Fibroblast of villous mesenchyme (primary cell): ENCODE results near the gene SHOC2. TPM values are rescaled to one million over a fixed set of nuclear protein-coding genes. Genes with fewer than 3 reads are reported as not detected.

ENCODE experiments used
- DNase-seq: peaks from one replicate; pipeline ENCODE4 v3.0.0-alpha.2; 2010; ENCODE audit warnings: low read depth
- H3K4me3 ChIP-seq: 2 replicates; pipeline ENCODE4 v1.5.1; 2011; ENCODE audit warnings: low read depth, mild to moderate bottlenecking, low read length
- total RNA-seq: library from RNA; depleted of rRNA; stranded (reverse); fragments of >200 nt; gene quantifications from 2 replicates; pipeline ENCODE4 v1.2.3, GENCODE V29; 2012
- TF ChIP-seq, protein P1 (sequence below): IDR thresholded peaks from 2 replicates; pipeline ENCODE4 v1.5.1; 2012; ENCODE audit warnings: low read depth, mild to moderate bottlenecking, low read length; ENCODE audit not compliant: insufficient read depth

Gene SHOC2
- total RNA-seq, 1 donor = 69.5 TPM

DNA sequence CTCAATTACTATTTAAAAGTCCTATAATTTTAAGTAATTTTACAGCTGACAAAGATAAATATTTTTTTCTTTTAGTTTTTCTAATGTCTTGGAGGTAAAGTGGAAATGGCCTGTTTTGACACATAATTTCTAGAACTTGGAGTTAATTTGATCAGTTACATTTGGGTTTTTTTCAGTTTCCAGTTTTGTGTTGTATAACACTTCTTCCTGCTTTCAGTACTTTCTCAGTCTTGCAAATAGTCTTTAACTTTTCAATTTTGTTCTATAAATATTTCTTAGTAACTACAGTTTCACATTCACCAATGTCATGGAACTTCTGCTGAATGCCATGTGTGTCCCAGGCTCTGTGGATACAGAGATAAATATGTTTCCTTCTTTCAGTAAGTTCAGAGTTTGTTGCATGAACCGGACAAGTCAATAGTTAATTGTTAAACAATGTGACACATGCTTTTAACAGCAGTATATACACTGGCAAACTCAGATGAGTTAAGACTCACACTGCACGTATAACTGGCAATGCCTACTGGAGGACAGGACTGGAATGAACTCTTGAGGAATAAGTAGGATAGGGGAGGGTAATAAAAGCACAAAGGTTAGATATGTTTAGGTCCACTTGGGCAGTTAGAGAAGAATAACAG is 4.6 kb downstream of the SHOC2 start:
- no peak for DNase-seq
- TF ChIP-seq, protein P1, sequence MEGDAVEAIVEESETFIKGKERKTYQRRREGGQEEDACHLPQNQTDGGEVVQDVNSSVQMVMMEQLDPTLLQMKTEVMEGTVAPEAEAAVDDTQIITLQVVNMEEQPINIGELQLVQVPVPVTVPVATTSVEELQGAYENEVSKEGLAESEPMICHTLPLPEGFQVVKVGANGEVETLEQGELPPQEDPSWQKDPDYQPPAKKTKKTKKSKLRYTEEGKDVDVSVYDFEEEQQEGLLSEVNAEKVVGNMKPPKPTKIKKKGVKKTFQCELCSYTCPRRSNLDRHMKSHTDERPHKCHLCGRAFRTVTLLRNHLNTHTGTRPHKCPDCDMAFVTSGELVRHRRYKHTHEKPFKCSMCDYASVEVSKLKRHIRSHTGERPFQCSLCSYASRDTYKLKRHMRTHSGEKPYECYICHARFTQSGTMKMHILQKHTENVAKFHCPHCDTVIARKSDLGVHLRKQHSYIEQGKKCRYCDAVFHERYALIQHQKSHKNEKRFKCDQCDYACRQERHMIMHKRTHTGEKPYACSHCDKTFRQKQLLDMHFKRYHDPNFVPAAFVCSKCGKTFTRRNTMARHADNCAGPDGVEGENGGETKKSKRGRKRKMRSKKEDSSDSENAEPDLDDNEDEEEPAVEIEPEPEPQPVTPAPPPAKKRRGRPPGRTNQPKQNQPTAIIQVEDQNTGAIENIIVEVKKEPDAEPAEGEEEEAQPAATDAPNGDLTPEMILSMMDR = no peak
- no peak overlapping the region for H3K4me3 ChIP-seq

DNA sequence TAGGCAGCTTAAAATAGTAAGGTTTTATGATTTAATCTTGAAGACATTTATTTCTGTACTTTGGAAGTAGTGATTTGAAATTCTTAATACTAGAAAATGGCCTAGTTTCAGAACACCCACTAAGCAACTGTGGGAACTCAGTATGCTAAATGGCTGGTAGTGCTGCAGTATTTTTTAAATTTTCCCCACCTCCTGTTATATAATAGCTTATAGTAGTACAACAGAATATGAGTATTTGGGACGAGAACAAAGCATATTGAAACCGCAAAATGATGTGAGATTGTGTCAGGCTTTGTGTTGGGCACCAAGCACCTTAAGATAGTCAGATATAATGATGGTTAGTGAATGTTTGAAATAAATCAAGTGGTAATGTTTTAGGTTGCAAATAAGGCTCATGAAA is 8.1 kb downstream of the SHOC2 start:
- no peak overlapping the region for H3K4me3 ChIP-seq
- TF ChIP-seq, protein P1 = no peak
- no peak for DNase-seq

DNA sequence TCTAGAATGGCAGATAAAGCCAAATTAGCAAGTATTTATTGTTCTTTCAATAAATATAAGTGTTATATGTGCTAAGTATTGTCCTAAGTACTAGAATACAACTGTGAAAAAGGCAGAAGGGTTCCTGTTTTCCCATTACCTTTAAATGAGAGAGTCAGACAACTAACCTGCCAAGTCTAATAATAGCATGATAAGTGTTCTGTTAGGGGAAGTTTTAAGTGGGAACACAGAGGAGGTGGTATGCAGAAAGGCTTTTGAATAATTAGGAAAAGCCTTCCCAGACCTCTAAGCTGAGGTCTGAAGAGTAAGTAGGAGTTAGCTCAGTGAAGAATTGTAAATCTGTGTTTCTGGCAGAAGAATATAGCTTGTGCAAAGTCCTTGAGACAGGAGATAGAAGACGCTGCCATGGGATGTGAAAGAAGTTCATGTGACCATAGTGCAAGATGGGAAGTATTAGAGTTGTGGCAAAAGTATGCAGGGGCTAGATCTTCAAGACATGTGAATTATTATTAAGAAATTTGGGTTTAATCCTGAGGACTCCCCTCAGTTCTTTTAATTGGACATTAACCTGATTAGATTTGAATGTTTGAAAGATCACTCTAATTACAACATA is 12.5 kb downstream of the SHOC2 start:
- TF ChIP-seq, protein P1 = no peak
- DNase-seq = no peak

DNA sequence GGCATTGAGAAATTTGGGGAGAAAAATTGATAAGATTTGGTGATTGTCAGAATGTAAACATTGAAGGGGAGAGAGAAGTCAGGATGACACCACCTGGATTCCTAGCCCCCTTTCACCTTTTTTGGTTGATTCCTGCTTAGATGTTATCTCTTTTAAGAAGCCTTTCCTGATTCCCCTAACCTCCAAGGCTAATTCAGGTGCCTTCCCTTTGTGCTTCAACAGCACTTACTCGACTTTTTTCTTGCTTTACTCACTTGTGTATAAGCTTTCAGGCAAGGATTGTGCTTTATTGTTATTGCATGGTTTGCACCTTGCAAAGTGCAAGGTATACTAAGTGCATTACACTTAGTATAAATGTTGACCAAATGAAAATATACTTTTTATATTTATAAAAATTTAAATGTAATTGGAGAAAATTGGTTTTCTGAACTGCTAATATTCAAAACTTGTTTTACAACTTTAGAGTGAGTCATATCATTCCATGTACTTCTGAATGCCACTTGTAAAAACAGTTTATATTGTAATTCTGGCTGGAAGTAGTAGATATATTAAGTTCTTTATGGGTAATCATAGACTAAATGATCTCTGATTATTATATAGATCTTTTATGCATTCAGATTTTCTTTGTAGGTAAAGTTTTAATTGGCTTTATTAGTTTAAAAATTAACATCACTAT is 13.2 kb downstream of the SHOC2 start:
- no peak for DNase-seq
- H3K4me3 ChIP-seq = no peak overlapping the region
- TF ChIP-seq, protein P1 = no peak

More for the DNA sequence above, 12.5 kb downstream of the SHOC2 start:
- H3K4me3 ChIP-seq = no peak overlapping the region

DNA sequence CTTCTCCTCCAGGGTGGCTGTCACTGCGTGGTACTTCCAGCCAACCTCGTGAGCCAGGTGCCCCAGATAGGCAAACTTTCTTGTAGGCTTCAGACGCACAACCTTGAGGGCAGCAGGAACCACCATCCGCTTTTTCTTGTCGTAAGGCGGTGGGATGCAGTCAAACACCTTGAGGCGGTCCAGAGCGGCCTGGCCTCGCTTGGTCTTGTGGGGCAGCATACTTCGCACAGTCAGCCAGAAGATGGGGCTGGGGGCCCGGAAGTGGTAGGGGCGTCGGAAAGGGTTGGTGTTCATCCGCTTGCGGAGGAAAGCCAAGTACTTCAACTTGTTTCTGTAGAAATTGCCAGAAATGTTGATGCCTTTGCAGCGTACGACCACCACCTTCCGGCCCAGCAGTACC is 17.4 kb downstream of the SHOC2 start:
- TF ChIP-seq, protein P1 = no peak
- no peak for DNase-seq
- no peak overlapping the region for H3K4me3 ChIP-seq

DNA sequence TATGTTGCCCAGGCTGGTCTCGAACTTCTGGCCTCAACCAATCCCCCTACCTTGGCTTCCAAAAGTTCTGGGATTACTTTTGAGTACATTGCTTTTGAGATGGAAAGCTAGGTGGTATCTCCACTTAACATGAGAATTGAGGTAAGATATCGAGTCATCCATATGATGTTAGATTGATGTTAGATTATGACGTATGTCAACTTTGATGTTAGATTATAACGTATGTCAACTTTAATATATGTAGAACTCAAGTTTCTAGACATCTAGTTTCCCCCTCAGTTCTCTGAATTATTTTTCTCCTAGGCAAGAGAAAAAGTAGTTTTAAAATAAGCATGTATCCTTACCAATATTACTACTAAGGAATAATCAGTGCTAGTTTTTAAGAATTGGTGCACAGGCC is 20.0 kb downstream of the SHOC2 start:
- TF ChIP-seq, protein P1 = no peak
- no peak for DNase-seq

More for the DNA sequence above, 20.0 kb downstream of the SHOC2 start:
- H3K4me3 ChIP-seq = no peak overlapping the region
